NOMO-1 (cell line): ENCODE measurements around the gene DOCK1.

Experiments
- DNase-seq, 2 experiments: peaks; one replicate each; lab custom pipeline; 2025; ENCODE audit not compliant: unreplicated experiment in 2 of 2; lab: John Stamatoyannopoulos, UW

Gene DOCK1

DNA sequence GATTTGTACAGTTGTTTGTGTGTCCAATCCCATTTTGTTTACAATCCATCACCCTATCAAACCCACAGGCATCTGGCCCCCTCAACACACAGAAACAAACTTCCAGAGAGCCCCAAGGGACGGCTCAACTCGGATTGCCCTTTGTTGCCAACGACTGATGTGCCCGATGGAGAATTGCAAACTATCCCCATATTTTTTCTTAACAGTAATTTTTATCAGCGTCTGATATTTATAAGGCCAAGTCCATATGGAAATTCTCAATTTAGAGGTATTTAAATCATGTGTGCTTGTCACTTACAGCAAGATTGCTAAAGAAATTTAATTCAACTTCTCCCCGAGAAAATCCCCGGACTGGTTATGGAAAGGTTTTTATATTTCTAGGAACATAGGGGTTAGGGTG is 530.0 kb downstream of the DOCK1 start:
- no peak for DNase-seq

DNA sequence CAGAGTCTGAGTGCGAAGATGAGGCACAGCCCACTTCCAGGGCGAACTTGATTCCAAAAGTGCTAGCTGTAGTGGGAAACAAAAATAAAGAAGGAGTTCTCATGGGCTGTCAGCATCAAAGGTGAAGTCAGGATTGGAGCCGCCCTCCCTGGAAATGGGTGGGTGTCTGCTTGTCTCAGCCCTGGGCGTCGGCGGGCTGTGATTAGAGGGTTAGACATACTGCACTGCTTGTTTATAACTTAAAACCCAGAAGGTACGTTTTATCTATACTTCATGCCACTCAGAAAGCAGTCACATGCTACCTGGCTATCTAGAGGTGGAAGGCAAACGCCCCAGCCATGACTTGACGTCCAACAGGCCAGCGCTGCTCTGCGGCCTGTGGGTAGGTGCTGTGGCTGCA is 535.1 kb downstream of the DOCK1 start:
- no peak for DNase-seq

DNA sequence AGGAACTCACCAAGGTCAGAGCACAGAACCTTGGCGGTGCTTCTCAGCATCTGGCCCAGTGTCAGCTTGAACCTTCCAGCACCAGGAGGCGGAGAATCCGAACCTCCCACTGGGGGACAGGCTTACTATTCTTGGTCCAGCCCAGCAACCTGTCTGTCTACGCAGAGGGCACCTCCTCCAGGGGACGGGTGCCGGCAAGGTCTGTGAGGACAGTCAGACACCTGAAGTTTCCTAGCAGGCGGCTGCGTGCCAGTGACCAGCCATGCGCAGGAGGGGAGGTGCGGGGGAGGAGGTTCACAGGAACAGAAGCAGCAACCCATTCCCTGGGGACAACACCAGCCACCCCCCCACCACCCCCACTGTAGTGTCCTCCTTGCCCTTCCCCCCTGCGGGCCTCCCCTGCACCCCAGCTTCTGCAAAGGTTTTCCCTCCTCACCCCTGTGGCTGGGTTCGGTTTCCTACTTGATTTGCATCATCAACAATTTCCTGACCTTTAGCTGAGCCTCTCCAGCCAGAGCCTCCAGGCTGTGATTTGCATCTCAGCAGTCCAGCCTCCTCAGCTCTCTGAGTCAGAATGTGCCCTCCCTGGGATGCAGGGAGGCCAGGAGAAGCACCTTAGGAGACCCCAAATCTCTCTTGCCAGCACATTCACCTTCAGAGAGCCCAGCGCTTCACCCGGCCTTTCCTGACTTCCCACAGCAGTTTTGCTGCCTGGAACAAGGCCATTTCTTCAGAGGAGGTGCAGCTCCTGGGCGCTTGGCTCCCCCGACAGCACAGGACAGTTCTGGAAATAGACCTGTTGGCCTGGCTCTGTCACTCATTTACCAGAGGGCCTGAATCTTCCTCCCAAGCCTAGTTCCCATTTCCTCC is 536.4 kb downstream of the DOCK1 start:
- no peak for DNase-seq

DNA sequence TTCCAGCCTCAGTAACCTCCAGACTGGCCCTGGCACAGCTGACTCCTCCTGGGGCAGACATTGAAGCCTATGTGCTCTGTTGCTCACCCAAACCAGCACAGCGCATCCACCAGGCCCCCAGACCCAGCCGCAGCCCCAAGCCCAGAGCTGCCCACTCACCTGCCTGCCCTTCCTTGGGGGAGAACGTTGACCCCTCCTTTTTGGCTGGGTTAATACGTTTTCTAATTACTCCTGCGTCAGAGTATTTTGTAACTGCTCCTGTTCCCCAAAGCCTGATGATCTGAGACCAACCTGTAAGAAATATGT is 536.9 kb downstream of the DOCK1 start:
- DNase-seq: no peak

DNA sequence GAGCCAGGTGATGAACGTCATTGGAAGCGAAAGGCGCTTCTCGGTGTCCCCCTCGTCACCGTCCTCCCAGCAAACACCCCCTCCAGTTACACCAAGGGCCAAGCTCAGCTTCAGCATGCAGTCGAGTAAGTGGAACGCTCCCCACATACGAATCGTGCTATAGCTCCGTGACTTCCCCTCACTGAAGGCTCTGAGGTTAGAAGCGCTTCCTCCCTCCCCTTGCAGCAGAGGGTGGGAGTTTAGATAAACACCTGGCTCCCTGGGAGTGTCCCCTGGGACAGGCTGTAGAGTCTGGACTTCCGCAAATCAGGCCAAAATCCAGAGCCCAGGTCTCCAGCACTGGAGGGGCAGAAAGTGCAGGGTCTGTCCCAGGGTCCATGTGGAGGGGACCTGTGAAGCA is 538.9 kb downstream of the DOCK1 start:
- DNase-seq: no peak

DNA sequence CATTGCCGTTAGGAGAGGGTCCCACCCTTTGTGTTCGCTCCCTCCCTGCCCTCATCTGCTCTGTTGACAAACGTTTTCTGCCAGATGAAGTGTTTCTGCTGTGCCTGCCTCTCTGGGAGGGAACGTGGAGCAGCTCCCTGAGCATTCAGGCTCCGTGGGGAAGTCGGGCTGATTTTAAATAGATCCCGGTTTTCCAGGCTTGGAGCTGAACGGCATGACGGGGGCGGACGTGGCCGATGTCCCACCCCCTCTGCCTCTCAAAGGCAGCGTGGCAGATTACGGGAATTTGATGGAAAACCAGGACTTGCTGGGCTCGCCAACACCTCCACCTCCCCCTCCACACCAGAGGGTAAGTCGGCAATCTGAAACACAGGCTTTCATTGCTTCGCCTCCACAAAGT is 542.0 kb downstream of the DOCK1 start:
- DNase-seq: no peak

DNA sequence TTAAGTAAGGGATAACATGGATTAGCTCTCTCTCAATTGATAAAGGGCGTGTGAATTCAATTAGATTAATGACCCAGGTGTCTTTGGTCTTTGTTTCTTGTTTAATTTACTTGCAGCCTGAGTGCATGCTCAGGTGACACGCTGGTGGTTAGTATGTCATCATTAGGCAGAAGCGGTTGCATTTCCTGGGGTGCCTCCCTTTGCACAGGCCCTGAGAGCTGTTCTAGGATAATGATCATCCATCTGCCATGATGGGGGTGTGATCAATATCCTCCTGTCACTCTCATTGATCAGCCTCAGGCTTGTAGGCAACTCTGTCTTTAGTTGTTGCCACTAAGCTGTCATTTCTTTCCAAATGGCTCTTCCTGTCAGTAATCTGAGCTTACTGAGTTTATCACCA is 544.3 kb downstream of the DOCK1 start:
- DNase-seq: no peak

DNA sequence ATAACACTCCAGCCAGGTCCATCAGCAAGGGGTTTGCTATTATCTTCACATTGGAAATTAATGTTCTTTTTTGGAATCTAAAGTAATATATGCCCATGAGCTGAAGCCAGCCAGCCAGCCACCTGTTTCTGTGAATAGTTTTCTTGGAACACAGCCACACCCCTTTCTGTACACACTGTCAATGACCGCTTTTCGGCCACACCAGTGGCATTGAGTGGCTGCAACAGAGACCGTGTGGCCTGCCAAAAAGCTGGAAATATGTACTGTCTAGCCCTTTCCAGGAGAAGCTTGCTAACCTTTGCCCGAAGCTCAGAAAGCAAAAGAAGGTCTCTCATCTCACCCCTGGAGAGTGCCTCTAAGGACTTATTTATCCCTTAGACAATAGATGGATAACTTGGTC is 545.4 kb downstream of the DOCK1 start:
- DNase-seq: no peak

DNA sequence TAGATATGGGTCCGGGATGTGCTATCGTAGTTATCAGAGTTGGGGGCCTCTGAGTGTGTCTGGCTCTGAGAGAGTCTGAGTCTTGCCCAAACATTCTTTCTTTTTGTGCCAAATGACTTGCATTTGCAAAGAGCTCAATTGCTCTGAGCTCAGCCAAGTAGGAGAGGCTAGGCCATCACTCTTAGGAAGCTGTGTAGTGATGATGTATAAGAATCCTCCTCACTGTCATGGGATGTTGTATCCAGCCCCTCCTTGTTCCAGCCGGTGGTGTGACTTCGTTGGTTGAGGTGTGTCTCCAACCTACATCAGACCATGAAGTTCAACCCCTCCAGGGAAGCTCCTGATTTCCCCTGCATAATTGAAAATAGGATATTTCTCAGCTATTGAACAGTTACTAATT is 546.4 kb downstream of the DOCK1 start:
- no peak for DNase-seq

DNA sequence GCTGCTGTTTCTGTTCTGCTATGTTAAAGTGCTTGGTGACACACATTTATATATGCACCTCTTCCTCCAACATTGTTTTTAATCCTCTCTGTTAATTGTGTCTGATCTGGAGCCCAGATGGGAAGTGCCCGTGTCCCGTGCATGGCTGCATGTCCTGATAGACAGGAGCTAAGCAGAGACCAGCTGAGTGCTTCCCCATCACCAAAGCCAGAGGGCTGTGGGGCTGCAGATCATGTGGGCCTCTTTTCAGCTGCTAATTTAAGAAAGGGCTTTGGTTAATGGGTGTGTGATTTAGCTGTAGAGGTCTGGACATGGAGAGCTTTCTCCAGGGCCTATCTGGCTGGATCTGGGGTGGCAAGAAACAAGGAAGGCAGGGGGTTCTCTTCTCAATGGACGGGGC is 547.3 kb downstream of the DOCK1 start:
- no peak for DNase-seq

DNA sequence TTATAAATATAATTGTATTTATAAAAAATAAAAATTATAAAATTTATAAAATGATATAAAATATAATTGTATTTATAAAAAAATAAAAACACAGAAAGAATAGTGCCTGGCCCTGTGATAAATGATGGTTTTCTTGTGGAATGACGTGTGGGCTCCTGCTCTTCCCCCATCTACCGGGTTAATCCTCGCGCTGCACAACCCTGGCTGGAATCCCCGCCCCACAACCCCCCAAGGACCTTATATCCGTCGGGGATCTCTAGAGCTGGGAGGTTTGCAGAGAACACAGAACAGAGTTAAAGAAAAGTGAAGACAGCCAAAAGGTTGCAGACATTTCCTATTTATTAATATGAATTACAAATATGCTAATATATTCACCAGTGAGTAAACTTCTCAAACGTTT is 548.5 kb downstream of the DOCK1 start:
- DNase-seq: no peak

DNA sequence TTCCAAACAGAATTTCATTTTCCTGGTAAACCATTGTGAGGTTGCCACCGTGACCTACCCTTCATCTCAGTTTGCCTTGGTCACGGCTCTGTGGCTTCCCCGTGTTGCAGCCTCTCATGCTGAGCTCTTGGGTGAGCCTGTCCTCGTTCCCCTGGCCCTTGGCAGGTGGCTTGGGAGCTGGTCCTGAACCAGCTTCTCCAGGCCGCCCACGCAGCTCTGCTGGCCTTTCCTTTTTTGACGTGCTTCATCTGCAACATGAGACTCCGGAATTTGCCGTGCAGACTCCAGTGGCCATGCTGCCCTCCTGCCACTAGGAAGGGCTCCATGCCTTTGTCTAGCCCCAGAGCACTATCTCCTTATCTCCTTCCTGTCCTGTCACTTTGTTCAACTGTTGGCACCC is 550.9 kb downstream of the DOCK1 start:
- no peak for DNase-seq

DNA sequence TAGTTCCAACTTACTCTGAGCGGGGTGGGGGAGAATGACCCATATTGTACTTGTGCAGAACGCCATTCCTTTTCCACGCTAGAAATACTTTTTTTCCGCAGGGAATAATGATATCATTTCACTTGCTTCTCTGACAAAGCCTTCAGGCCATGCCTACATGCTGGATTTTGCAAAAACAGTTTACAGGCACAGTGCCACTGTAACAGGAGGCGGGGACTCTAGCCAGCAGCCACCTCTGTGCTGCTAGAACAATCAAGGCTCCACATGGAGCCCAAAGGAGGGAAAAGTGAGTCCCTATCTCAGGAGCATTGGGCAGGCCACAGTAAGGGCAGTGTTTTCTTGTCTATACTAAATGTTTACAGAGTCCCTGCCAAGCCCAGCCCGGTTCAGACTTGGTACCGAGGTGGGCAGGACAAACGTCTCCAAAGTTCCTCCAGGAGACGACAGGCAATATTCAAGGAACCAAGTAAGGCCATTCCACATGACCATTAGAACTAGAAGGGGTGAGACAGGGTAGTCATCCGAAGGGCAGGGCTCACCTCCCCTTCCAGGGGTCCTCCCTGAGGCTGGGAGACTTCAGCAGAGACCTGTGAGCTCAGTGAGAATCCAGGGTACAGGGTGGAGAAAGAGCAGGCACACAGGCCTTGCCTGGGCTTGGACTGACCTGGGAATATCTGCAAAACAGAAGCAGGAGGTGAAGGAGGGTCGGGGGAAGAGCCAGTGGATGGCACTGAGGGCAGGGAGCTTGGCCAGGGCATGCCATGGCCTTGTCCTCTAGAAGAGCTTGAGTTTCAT is 553.0 kb downstream of the DOCK1 start:
- DNase-seq: no peak

DNA sequence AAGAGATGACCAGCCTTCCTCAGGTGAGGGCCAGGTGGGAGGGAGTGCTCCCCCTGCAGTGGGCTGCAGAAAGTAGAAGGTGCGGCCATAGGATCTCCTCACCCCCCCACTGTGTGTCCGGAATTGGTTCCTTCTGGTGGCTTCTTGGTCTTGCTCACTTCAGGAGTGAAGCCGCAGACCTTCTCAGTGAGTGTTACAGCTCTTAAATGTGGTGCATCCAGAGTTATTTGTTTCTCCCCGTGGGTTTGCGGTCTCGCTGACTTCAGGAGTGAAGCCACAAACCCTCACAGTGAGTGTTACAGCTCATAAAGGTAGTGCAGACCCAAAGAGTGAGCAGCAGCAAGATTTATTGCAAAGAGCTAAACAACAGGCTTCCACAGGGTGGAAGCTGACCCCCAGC is 553.6 kb downstream of the DOCK1 start:
- no peak for DNase-seq

DNA sequence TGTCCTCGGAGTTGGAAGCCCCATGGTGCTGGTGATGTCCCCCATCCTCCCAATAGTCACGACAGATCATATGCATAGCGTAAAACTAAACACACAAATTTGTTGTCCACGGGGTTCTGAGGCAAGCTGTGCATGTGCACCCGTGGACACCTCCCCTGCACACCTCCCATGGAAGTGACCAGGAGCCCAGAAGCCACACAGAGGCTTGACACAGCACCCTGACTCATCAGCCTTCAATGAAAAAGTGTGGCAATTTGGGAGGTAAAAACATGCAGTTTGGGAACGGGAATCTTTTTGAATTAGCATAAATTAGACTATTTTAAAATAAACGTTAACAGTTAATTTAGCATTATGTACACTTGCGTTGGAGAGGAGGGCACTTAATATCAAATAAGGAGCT is 554.7 kb downstream of the DOCK1 start:
- DNase-seq: no peak

DNA sequence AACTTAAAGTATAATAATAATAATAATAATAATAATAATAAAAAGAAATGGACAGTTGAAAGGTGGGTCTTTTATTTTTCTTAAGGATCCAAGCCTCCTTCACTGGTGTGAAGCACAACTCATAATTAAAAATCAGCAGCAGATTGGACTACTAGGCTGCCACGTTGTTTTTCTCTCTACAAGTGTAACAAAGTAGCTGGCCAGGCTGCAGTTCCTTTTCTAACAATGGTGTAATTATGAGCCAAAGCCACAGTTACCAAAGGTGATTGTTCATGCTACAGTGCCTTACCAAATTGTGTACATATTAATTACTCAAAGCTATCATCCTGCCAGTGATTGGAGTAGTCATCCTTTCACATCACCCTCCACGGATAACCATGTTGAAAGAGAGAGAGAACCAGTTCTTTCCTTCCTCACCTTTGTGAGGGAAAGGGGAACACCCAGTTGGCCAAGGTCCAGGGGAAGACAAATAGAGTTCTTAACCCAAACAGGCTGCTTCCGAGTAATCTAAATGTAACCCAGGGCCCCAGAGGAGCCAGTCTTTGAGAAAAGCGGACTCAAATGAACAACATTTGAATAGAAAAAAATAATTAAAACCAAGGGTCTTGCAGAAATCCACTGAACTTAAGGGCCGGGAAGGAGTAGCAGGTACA is 557.5 kb downstream of the DOCK1 start:
- DNase-seq: no peak

DNA sequence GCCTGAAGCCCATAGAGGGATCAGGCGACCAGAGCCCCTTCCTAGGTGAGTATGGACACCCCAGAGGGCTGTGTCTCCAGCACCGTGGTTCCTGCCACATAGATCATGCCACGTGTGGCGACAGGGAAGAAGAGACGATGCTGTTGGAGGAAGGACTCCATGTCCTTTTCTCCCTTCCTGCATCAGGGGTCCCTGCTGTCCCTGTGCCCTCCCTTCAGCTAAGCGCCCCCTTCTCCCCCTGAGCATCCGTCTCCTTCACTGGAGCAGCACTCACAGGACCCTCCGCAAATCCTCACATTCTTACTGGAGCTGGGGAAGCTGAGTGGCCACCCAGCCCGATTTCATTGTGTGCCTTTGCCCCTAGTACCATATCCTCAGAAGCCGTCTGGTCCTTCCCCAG is 558.3 kb downstream of the DOCK1 start:
- DNase-seq: no peak

DNA sequence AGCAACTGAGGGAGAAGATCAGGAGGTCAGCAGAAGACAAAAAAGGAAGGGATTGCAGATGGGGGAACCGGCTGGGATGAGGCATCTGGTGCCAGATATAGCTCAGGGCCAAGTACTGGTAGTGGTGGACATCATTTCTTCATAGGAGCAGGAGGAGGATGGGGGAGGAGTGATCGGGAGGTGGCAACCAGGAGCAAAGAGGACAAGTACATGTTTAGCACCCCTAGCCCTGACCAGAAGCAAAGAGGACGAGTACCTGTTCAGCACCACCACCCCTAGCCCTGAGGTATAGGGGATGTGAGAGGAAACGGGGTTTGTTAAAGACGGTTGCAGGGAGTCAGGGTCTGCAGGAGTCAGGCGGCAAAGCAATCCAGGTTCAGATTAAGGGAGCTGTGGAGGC is 559.3 kb downstream of the DOCK1 start:
- no peak for DNase-seq

DNA sequence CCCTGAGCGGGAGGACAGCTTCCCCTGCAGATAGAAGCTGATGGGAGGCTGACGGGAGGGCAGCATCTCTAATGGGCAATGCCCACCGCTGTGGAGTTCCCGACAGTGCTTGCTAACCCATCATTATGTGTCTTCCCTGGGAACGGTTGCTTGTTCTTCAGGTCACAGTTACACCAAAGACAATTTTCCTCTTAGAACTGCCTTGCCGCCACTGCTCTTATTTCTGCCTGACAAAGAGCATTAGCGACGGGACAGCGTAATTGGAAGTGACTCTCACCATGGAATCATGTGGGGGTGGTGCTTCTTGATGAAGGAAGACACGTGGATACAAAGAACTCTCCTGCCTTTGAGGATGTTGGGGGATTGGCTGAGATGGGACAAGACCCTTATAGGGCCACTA is 562.6 kb downstream of the DOCK1 start:
- no peak for DNase-seq

DNA sequence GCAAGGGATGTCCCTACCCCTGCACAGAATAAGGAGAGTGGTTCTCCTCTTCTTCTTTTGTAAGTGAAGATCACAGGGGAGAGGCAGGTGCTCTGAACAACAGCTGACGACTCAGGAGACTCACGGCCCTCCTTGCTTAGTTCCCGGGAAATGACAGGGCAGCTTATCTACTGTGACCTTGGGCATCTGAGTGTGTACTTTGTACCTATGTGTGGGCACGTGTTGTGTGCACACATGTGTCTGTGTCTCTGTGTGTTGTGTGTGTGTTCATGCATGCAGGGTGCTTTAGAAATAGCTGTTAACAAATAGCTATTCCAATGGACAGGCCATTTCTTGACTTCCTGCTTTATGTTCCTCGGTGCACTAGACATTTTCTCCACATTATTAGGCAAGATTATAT is 563.4 kb downstream of the DOCK1 start:
- DNase-seq: no peak

DNA sequence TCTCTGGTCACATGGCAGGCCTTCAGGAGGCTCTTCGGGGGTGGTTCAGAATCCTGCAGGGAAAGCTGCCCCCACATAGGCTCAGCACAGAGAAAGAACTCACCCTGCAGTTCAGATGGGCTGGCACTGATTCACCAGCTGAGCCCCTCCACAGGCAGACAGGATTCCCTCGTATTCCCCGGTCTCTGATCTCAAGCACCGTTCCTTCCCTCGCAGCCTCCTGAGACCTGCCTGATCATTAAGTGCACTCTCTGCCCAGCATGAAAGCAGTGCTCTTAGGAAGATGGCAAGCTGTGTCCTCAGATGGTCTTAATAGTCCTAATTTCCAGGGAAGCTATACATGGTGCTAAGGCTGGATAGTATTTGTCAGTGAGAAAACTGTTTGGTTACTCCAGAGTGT is 565.7 kb downstream of the DOCK1 start:
- DNase-seq: no peak

DNA sequence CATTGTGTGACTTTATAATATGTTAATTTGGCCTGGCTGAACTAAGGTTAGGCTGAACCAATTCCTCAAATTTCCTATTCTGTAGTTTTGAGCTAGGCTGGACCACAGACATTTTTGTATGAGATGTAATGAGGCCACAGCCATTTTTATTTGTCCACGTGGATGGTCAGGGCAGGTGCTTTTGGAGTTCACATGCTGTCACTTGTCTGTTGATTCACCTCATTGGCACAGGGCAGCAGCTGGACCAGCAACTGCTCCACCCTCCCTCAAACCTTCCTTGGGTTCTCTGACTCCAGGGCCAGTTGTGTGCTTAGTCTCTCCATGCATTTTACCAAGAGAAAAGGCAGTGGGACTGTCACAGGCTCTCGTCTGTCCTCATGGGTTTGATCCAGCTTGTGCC is 567.7 kb downstream of the DOCK1 start:
- no peak for DNase-seq
